Panc1 (cell line): ENCODE results near the gene ADAMTS7. TPM values are rescaled to one million over a fixed set of nuclear protein-coding genes. Genes with fewer than 3 reads are reported as not detected.
A peak's percentile ranks its signal among the peaks of the same experiment; 100 is the strongest.
"Not testable (repeated sequence)": the region's sequence is repeated elsewhere in the genome, so short reads cannot be mapped to it uniquely, and the experiment has no call there.

Experiments used
- ATAC-seq: fragments of 200-7000 bp; cut with Tn5 transposase; 2 replicates; pipeline ENCODE4 v1.9.1; 2020; ENCODE audit warnings: mild to moderate bottlenecking, moderate library complexity
- BruUV-seq: library from RNA; stranded (reverse); fragments of 400-500 nt; replicated peaks from 2 replicates; lab custom pipeline; 2021; lab: Mats Ljungman, UMichigan
- CTCF ChIA-PET: fragments of 300-600 bp; sonication (Branson Sonifier 250); formaldehyde crosslinking; loops from one replicate; lab custom pipeline; 2022; ENCODE audit warnings: antibody characterized with exemption; lab: Charles Lee
- POLR2A ChIA-PET: fragments of 300-600 bp; sonication (Branson Sonifier 250); formaldehyde crosslinking; loops from one replicate; lab custom pipeline; 2022; ENCODE audit warnings: antibody characterized with exemption; lab: Charles Lee
- DNase-seq: peaks from one replicate; pipeline ENCODE4 v3.0.0-alpha.2; 2010; ENCODE audit warnings: low read depth, low spot score
- H3K27ac ChIP-seq: 2 replicates; pipeline ENCODE4 v1.5.1; 2011; ENCODE audit warnings: mild to moderate bottlenecking, low read length, inconsistent platforms
- H3K27me3 ChIP-seq: fragments of 200-500 bp; sonication (Bioruptor generic); 2 replicates; pipeline ENCODE4 v1.6.0; 2014; ENCODE audit warnings: low read length, inconsistent platforms; ENCODE audit not compliant: control insufficient read depth, insufficient read depth
- H3K36me3 ChIP-seq: fragments of 200-500 bp; sonication (Bioruptor generic); 2 replicates; pipeline ENCODE4 v1.5.1; 2014; ENCODE audit warnings: inconsistent platforms, mild to moderate bottlenecking, low read length, moderate library complexity; ENCODE audit not compliant: control insufficient read depth, insufficient read depth
- H3K4me1 ChIP-seq: 2 replicates; pipeline ENCODE4 v1.5.1; 2011; ENCODE audit warnings: inconsistent platforms, mild to moderate bottlenecking, low read length, moderate library complexity; ENCODE audit not compliant: control insufficient read depth, insufficient read depth
- H3K4me3 ChIP-seq, 2 experiments: 2 replicates each; pipeline ENCODE4 v1.5.1; 2011 to 2012; ENCODE audit warnings: low read depth in 2 of 2, low read length in 2 of 2, mild to moderate bottlenecking in 2 of 2, inconsistent platforms in 1 of 2, moderate library complexity in 1 of 2
- H3K9me3 ChIP-seq: fragments of 200-500 bp; sonication (Bioruptor generic); 2 replicates; pipeline ENCODE4 v1.5.1; 2014; ENCODE audit warnings: low read depth, mild to moderate bottlenecking, inconsistent platforms, low read length, moderate library complexity; ENCODE audit not compliant: control insufficient read depth, insufficient read depth
- POLR2AphosphoS5 ChIP-seq: IDR thresholded peaks from 2 replicates; pipeline ENCODE4 v1.6.1; 2012; ENCODE audit warnings: mild to moderate bottlenecking, low read depth, low read length, moderate library complexity
- SIN3A ChIP-seq: IDR thresholded peaks from 2 replicates; pipeline ENCODE4 v1.6.1; 2012; ENCODE audit warnings: low read depth, mild to moderate bottlenecking, low read length, moderate library complexity, borderline replicate concordance; ENCODE audit not compliant: insufficient read depth
- TCF7L2 ChIP-seq: IDR thresholded peaks from 2 replicates; pipeline ENCODE4 v1.6.1; 2011; ENCODE audit warnings: mild to moderate bottlenecking, low read depth, low read length, inconsistent platforms
- in situ Hi-C: cut with HindIII; loops from 2 replicates; pipeline ENCODE4 v1.10.0; 2016; ENCODE audit warnings: low sequenced_read_pairs, low pct_unique_long_range_greater_than_20kb
- intact Hi-C: fragments of 100-400 bp; cut with micrococcal nuclease; formaldehyde crosslinking; loops from one replicate; pipeline ENCODE4 v1.10.0; 2022; ENCODE audit not compliant: unreplicated experiment
- total RNA-seq: library from RNA; stranded (reverse); gene quantifications from one replicate; pipeline ENCODE4 v1.2.1, GENCODE V29; 2021; ENCODE audit not compliant: unreplicated experiment
- TF ChIP-seq, protein P1 (sequence below), 2 experiments: IDR thresholded peaks; 2 replicates each; pipeline ENCODE4 v1.6.1; 2011 to 2012; ENCODE audit warnings: low read depth in 2 of 2, control low read depth in 1 of 2, low read length in 1 of 2, mild to moderate bottlenecking in 1 of 2, moderate library complexity in 1 of 2; ENCODE audit not compliant: insufficient read depth in 1 of 2
- TF ChIP-seq, protein P2 (sequence below): fragments of 450-650 bp; IDR thresholded peaks from 2 replicates; pipeline ENCODE4 v1.5.1; 2017; ENCODE audit warnings: mild to moderate bottlenecking

ADAMTS7 gene
- total RNA-seq, 1 experiment from 2014 or later: 1.0 TPM

DNA sequence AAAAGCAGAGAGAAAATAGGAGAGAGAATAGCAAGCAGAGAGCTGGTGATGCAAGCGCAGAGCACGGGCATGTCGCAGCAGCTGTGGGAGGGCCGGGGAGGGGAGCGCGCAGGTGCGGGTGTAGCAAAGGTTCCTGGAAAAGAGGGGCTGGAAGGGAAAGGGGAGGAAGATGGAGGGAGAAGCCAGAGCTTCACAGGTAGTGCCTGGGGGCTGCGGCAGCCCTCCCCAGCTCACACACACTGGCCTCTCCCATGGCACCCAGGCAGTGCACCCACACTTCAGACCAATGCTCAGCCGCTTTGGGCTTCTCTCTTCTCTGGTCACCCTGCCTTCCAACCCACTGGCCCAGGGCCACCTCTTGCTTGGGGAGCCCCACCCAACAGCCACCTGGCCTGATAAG, 72.1 kb downstream of the ADAMTS7 start:
- ATAC-seq (no peak), DNase-seq (no peak)
- no peaks in the 10 kb centered on the region for H3K27me3 ChIP-seq
- TF ChIP-seq, protein P1, sequence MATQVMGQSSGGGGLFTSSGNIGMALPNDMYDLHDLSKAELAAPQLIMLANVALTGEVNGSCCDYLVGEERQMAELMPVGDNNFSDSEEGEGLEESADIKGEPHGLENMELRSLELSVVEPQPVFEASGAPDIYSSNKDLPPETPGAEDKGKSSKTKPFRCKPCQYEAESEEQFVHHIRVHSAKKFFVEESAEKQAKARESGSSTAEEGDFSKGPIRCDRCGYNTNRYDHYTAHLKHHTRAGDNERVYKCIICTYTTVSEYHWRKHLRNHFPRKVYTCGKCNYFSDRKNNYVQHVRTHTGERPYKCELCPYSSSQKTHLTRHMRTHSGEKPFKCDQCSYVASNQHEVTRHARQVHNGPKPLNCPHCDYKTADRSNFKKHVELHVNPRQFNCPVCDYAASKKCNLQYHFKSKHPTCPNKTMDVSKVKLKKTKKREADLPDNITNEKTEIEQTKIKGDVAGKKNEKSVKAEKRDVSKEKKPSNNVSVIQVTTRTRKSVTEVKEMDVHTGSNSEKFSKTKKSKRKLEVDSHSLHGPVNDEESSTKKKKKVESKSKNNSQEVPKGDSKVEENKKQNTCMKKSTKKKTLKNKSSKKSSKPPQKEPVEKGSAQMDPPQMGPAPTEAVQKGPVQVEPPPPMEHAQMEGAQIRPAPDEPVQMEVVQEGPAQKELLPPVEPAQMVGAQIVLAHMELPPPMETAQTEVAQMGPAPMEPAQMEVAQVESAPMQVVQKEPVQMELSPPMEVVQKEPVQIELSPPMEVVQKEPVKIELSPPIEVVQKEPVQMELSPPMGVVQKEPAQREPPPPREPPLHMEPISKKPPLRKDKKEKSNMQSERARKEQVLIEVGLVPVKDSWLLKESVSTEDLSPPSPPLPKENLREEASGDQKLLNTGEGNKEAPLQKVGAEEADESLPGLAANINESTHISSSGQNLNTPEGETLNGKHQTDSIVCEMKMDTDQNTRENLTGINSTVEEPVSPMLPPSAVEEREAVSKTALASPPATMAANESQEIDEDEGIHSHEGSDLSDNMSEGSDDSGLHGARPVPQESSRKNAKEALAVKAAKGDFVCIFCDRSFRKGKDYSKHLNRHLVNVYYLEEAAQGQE (IDR thresholded peaks at IDR 0.05; ENCODE audit: insufficient read depth in 1 of 2, low read depth in 2 of 2, low read length in 1 of 2): no peak
- TF ChIP-seq POLR2AphosphoS5 (no peak), SIN3A (no peak), TCF7L2 (no peak)
- TF ChIP-seq, protein P2, sequence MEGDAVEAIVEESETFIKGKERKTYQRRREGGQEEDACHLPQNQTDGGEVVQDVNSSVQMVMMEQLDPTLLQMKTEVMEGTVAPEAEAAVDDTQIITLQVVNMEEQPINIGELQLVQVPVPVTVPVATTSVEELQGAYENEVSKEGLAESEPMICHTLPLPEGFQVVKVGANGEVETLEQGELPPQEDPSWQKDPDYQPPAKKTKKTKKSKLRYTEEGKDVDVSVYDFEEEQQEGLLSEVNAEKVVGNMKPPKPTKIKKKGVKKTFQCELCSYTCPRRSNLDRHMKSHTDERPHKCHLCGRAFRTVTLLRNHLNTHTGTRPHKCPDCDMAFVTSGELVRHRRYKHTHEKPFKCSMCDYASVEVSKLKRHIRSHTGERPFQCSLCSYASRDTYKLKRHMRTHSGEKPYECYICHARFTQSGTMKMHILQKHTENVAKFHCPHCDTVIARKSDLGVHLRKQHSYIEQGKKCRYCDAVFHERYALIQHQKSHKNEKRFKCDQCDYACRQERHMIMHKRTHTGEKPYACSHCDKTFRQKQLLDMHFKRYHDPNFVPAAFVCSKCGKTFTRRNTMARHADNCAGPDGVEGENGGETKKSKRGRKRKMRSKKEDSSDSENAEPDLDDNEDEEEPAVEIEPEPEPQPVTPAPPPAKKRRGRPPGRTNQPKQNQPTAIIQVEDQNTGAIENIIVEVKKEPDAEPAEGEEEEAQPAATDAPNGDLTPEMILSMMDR: no peak
- intact Hi-C loops: no loop called here
- no peak overlapping the region for H3K27ac ChIP-seq
- H3K4me3 ChIP-seq: no peak overlapping the region
- no peaks in the 10 kb centered on the region for H3K36me3 ChIP-seq
- in situ Hi-C loops: no loop called here
- no peaks in the 10 kb centered on the region for H3K9me3 ChIP-seq
- ChIA-PET POLR2A (interaction anchor here (0.6 kb wide), 1 partner anchor 12 kb away, joined by 5 read pairs; no protein-coding TSS in a partner anchor), CTCF (interaction anchor here (0.6 to 1.7 kb wide), 5 partner anchors 12 to 174 kb away, joined by 3 to 4 read pairs (median 3); partner anchors contain the start of gene CHRNA5)
- BruUV-seq: no TSS peak
- peaks cover 2% of the 10 kb centered on the region; the same call in 1 of the 2 replicates for H3K4me1 ChIP-seq

DNA sequence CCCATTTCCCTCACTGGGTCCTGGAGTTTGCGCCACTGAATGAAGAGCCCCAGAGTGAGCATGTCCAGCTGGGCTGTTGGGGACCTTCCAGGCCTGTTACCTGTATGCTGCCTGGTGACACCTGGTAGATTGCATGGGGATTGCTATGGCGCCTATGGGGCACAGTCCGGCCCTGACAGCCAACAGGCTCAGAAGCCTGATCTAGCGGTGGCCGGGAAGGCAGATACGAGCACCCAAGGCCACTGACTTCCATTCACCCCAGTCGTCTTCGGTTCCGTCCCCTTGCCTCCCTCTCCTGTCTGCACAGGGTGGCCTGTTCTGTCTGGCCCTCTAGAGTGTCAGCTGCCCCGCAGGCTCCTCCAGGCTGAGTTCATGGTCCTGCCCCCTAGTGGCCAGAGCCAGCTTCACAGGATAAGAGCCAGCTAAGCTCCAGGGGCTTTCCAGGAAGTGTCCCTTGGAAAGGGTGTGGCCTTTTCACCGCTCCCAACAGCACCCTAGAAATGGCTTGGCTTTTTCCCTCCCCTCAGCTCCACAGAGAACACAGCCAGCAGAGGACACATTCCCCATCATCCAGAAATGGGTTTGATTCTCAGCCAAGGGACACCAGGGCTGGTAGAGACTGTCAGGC, 73.2 kb downstream of the ADAMTS7 start:
- POLR2A ChIA-PET, intact Hi-C loops, DNase-seq, H3K4me1 ChIP-seq, H3K9me3 ChIP-seq, H3K27ac ChIP-seq, in situ Hi-C loops, H3K36me3 ChIP-seq, H3K27me3 ChIP-seq, BruUV-seq, H3K4me3 ChIP-seq: not testable (repeated sequence)
- CTCF ChIA-PET: interaction anchor here (0.6 to 1.7 kb wide), 4 partner anchors 22 to 1020 kb away, joined by 3 to 5 read pairs (median 3); partner anchors contain the start of gene SKIC8
- TF ChIP-seq, protein P2: peak; percentile 81
- peak; percentile 83 for ATAC-seq
